Activated naive CD4-positive, alpha-beta T cell treated with anti-CD3 and anti-CD28 coated beads, Interleukin-2, amount 50 U/mL, for 72 hours (primary cell): ENCODE data around the gene HK3. TPM values are rescaled to one million over a fixed set of nuclear protein-coding genes. Genes with fewer than 3 reads are reported as not detected.
A peak's percentile ranks its signal among the peaks of the same experiment; 100 is the strongest.

Experiments
- ATAC-seq, 2 donors: fragments of 150-1000 bp; cut with Tn5 transposase; 2 replicates each; pipeline ENCODE4 v1.10.0; 2021; ENCODE audit warnings: mild to moderate bottlenecking in 2 of 2, moderate library complexity in 2 of 2
- DNase-seq, 2 donors: peaks; one replicate each; pipeline ENCODE4 v3.0.0; 2021 to 2022; ENCODE audit warnings: low spot score in 2 of 2
- H3K27ac Mint-ChIP-seq, 2 donors: one replicate each; pipeline ENCODE4 v1.8.0; 2022; ENCODE audit warnings: mild to moderate bottlenecking in 2 of 2, mixed read lengths in 2 of 2
- H3K36me3 Mint-ChIP-seq, 2 donors: one replicate each; pipeline ENCODE4 v1.8.0; 2022; ENCODE audit warnings: mixed read lengths in 2 of 2
- H3K9me3 Mint-ChIP-seq, 2 donors: one replicate each; pipeline ENCODE4 v1.8.0; 2022; ENCODE audit warnings: mixed read lengths in 2 of 2
- total RNA-seq, 2 donors: library from RNA; stranded (reverse); gene quantifications; one replicate each; pipeline ENCODE4 v1.2.3, GENCODE V29; 2022

Gene HK3
- total RNA-seq, 2 donors from 2014 or later = 0.11 to 0.27 TPM

DNA sequence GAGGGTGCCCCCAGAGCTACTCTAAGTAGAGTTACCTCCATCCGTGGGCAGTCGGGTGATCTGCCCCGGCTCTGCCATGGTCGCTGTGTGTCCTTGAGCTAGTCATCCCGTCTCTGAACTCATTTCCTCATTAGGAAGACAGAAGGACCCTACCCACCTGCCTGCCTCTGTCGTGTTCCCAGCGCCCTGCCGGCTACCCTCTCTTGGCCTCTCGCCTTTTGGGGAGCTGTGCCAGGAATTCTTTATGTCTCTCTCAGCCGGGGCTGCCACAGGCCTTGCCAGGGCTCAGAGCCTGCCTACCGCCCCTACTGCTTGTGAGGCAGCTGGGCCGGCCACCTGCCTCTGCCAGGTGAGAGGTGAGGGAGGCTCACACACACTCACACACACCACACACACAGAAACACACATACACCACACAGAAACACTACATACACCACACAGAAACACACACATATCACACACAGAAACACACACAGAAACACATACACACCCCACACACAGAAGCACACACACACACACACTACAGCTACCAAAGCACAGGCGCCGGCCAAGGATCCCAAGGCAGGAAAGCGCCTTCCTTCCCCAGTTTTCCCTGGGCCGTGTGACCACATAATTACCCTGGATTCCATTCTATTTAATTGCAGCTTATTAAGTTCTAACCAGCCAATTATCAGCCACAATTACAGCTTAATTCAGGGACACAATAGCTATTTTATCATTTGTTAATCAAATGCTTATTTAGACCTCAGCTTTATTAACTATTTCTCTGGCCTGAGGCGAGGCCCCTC lies 47.1 kb downstream of the HK3 start:
- H3K9me3 Mint-ChIP-seq = no peaks in the 10 kb centered on the region
- H3K27ac Mint-ChIP-seq = no peak overlapping the region
- DNase-seq (no peak), ATAC-seq (no peak)
- H3K36me3 Mint-ChIP-seq = no peaks in the 10 kb centered on the region

DNA sequence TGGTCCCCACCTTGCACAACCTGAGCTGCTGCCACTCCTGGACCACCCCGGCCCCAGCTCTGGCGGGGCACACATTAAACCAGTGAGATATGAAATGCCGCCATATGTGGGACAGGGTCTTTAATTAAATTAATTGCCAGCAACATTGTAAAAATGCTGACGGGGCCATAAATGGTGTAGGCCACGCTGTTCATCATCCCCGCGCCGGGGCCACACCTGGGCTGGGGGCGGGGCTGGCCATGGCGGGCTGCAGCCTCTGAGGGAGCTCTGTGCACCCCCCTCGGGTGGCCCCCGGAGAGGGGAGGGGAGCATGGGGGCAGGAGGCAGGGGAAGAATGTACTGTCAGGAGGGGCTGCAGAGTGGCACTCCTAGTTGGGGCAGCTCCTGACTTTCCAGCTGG lies 47.8 kb downstream of the HK3 start:
- Mint-ChIP-seq H3K27ac (peak overlapping the region in 1 of 2 donors; percentile 65), H3K36me3 (no peaks in the 10 kb centered on the region), H3K9me3 (no peaks in the 10 kb centered on the region)
- ATAC-seq (no peak), DNase-seq (no peak)

- peak overlapping the region in 1 of 2 donors; percentile 65 for H3K27ac Mint-ChIP-seq
- DNase-seq = no peak
- H3K36me3 Mint-ChIP-seq = no peaks in the 10 kb centered on the region
- H3K9me3 Mint-ChIP-seq = no peaks in the 10 kb centered on the region
- no peak for ATAC-seq
Measured at GRCh38 chr5:176850371-176851245, 48.5 kb downstream of the HK3 start.

GRCh38 chr5:176849611-176850227 lies 49.4 kb downstream of the HK3 start:
- Mint-ChIP-seq H3K27ac (no peak overlapping the region), H3K36me3 (no peaks in the 10 kb centered on the region), H3K9me3 (no peaks in the 10 kb centered on the region)
- DNase-seq = no peak
- no peak for ATAC-seq

GRCh38 chr5:176848651-176849050 lies 50.5 kb downstream of the HK3 start:
- no peak for DNase-seq
- no peaks in the 10 kb centered on the region for H3K36me3 Mint-ChIP-seq
- no peaks in the 10 kb centered on the region for H3K9me3 Mint-ChIP-seq
- no peak overlapping the region for H3K27ac Mint-ChIP-seq
- ATAC-seq = no peak

DNA sequence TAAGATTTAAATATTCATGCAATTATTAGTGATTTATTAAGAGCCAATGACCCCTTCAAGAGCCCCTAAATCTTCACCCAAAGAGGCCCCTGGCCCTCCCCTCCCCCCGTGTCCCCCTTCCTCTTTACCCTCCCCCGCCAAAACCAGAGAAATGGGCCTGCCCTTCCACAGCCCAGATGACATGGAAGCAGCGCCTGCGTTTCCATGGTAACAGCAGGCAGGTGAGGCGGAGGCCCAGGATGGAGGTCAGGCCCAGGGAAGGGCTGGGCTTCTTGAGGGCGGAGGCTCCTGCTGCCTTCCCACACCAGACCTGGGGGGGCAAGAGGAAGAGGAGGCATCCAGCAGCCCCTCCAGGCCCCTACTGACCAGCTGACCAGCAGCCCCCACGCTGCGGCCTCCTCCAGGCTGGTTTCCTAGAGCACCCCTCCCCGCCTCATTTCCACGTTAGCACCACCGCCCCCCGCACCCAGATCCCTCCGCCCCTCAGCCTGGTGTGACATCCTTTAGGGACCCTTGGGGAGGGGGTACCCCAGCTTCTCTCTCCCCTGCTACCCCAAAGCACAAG lies 51.3 kb downstream of the HK3 start:
- no peaks in the 10 kb centered on the region for H3K9me3 Mint-ChIP-seq
- DNase-seq (no peak), ATAC-seq (no peak)
- no peaks in the 10 kb centered on the region for H3K36me3 Mint-ChIP-seq
- H3K27ac Mint-ChIP-seq = no peak overlapping the region

DNA sequence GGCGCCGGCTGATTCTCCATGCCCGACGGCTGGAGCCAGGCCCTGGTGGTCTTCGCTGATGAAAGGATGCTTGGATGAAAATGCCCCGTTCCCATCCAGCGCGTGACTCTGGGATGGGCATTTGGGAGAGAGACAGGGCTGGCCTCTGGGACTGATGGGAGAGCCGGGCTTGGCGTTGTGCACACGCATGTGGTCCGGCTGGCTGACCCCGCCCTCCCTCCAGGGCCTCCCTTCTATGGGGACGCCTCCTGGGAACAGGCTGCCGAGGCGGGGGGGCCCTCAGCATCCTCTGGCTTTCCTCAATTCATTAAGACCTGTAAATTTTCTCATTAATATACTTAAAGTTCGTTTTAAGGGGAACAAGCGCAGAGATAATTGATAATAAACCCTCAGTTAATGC lies 52.0 kb downstream of the HK3 start:
- Mint-ChIP-seq H3K9me3 (no peaks in the 10 kb centered on the region), H3K27ac (no peak overlapping the region), H3K36me3 (no peaks in the 10 kb centered on the region)
- ATAC-seq = no peak
- DNase-seq = no peak

GRCh38 chr5:176846335-176847140 lies 52.6 kb downstream of the HK3 start:
- H3K9me3 Mint-ChIP-seq = no peaks in the 10 kb centered on the region
- ATAC-seq = peak in 1 of 2 donors; percentile 22
- H3K36me3 Mint-ChIP-seq = no peaks in the 10 kb centered on the region
- DNase-seq = no peak
- no peak overlapping the region for H3K27ac Mint-ChIP-seq

DNA sequence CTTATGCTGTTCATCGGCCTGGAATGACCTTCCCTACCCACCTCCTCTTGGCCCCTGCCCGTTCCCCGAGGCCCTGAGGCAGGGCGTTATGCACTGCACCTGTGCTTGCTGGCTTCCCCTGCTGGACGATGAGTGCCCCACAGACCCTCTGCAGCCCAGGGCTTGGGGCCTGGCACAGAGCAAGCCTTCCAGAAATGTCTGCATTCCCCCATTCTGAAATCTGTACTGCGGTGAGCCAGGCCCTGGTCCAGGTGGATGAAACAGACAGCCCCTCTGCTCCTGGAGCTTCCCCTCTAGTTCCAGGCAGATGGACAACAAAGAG lies 53.8 kb downstream of the HK3 start:
- Mint-ChIP-seq H3K9me3 (no peaks in the 10 kb centered on the region), H3K27ac (no peak overlapping the region), H3K36me3 (no peaks in the 10 kb centered on the region)
- DNase-seq (no peak), ATAC-seq (no peak)

DNA sequence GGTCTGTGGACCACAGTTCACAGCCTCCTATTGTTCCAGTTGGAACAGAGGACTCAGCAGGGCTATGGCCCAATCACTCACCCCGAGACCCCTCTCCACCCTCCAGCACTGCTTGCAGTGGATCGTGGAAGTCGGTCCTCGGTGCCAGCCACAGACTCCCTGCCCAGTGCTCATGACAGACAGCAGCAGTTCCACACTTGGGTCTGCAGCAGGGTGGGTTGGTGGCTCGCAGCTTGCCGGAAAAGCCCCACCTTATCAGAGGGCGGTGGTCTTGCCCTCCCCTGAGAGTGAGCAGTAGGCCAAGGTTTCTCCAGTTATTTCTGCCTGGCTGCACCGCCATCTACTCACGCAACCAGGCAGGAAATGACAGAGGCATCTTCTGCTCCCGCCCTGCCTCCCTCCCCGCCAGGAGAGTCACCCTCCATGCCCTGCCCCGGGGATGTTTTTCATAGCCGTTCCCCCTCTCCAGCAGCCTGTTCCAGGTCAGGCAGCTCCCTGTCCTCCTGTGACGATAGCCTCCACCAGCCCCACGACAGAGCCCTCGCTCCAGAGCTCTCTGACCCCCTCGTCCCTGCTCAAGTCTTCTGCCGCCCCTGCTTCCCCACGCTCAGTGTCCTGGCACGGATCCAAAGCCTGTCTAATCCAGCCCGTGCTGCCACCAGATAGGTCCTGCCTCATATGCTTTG lies 54.3 kb downstream of the HK3 start:
- Mint-ChIP-seq H3K27ac (no peak overlapping the region), H3K9me3 (no peaks in the 10 kb centered on the region), H3K36me3 (no peaks in the 10 kb centered on the region)
- ATAC-seq (no peak), DNase-seq (no peak)

DNA sequence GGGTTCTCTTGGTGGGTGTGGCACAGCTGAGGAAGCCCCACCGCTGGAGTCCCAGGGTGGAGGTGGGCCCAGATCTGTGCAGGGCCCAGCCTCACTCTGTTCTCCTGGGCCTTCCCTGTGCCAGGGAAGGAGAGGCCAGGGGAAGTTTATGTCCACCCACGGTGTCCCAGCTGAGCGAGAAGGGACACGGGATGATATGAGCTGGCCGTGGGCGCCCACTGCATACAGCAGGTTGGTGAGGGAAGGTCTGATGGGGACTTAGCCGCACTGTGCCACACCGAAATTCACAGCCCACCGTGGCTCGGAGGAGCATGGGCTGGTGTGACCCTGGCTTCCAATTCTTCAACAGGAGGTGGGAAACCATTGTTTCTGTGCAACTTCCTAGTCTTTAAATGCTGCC lies 54.9 kb downstream of the HK3 start:
- no peaks in the 10 kb centered on the region for H3K36me3 Mint-ChIP-seq
- DNase-seq = no peak
- H3K9me3 Mint-ChIP-seq = no peaks in the 10 kb centered on the region
- no peak overlapping the region for H3K27ac Mint-ChIP-seq
- ATAC-seq = no peak

- ATAC-seq (no peak), DNase-seq (no peak)
- no peaks in the 10 kb centered on the region for H3K9me3 Mint-ChIP-seq
- H3K27ac Mint-ChIP-seq = no peak overlapping the region
- no peaks in the 10 kb centered on the region for H3K36me3 Mint-ChIP-seq
Measured at GRCh38 chr5:176843673-176844072, 55.5 kb downstream of the HK3 start.

GRCh38 chr5:176837707-176838115 lies 61.4 kb downstream of the HK3 start:
- ATAC-seq (peak; percentile 43 to 96), DNase-seq (peak in 1 of 2 donors; percentile 83)
- Mint-ChIP-seq H3K27ac (no peak overlapping the region), H3K36me3 (no peaks in the 10 kb centered on the region), H3K9me3 (no peaks in the 10 kb centered on the region)

DNA sequence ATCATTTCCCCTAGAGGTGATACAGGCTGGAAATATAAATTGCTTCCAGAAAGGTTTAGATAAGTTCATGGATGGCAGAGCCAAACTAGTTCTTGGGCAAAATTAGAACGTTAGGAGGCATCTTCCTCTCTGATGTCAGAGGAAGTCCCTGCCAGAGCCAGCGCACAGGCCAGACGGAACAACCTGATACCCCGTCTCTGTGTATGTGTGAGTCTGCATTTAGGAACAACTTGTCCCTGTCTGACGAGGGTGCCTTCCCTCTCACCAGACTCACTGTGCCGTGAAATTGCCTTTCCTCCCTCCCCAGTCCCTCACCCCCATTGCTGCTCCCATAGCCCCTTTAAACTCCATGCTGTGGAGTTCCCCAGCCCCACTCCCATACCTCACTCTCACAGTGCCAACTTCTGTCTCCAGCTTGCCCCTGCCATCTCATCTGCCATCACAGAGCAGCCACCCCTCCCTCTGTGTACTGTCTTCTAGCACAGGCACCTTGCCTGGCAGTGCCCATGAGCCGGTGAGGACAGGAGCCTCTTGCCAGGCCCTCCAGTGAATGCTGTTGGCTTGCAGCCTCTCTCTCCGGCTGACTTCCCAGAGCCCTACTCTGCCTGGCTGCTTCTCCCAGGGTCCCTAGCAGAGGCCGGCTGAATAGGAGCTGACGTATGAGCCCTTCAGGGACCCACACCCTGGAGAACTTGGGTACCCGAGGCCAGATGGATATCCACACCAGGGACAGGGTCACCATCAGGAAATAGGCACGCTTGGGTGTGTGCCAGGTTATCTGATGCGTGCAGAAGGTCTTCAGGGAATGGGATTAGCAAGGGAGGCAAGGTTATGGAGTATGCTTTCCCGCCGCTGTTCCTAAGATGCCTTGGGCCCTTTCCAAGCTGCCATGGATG lies 62.1 kb downstream of the HK3 start:
- ATAC-seq (no peak), DNase-seq (no peak)
- no peak overlapping the region for H3K27ac Mint-ChIP-seq
- no peaks in the 10 kb centered on the region for H3K36me3 Mint-ChIP-seq
- H3K9me3 Mint-ChIP-seq = no peaks in the 10 kb centered on the region

GRCh38 chr5:176835918-176836317 lies 63.2 kb downstream of the HK3 start:
- DNase-seq = no peak
- Mint-ChIP-seq H3K36me3 (no peaks in the 10 kb centered on the region), H3K27ac (no peak overlapping the region), H3K9me3 (no peaks in the 10 kb centered on the region)
- no peak for ATAC-seq
